HG03159 (cell line): ENCODE measurements around the gene SNRNP27.
A peak's percentile ranks its signal among the peaks of the same experiment; 100 is the strongest.
"Not testable (repeated sequence)": the region's sequence is repeated elsewhere in the genome, so short reads cannot be mapped to it uniquely, and the experiment has no call there.

Source experiments
- ATAC-seq: cut with Tn5 transposase; IDR thresholded peaks from one replicate; pipeline ENCODE4 v1.9.1; 2021; ENCODE audit warnings: mild to moderate bottlenecking, moderate library complexity; ENCODE audit not compliant: unreplicated experiment

Gene SNRNP27

GRCh38 chr2:69945441-69945840 lies 51.7 kb downstream of the SNRNP27 start:
- no peak for ATAC-seq

- ATAC-seq: no peak
Observed at GRCh38 chr2:69945941-69946340, 52.2 kb downstream of the SNRNP27 start.

- peak; percentile 80 for ATAC-seq
Observed at GRCh38 chr2:69946351-69947324, 52.9 kb downstream of the SNRNP27 start.

- ATAC-seq: no peak
Observed at GRCh38 chr2:69947325-69947931, 53.7 kb downstream of the SNRNP27 start.

GRCh38 chr2:69948032-69948962 lies 54.5 kb downstream of the SNRNP27 start:
- ATAC-seq: no peak

GRCh38 chr2:69948963-69949645 lies 55.3 kb downstream of the SNRNP27 start:
- no peak for ATAC-seq

GRCh38 chr2:69950241-69950640 lies 56.5 kb downstream of the SNRNP27 start:
- ATAC-seq: no peak

- not testable (repeated sequence) for ATAC-seq
Observed at GRCh38 chr2:69950671-69951070, 56.9 kb downstream of the SNRNP27 start.

- ATAC-seq: no peak
Observed at GRCh38 chr2:69952336-69953115, 58.8 kb downstream of the SNRNP27 start.

- no peak for ATAC-seq
Observed at GRCh38 chr2:69954084-69954483, 60.3 kb downstream of the SNRNP27 start.
